H9 (cell line): Measurements from ENCODE around the gene KANSL1. TPM values are rescaled to one million over a fixed set of nuclear protein-coding genes. Genes with fewer than 3 reads are reported as not detected.

ENCODE experiments used
- DNase-seq: peaks from one replicate; pipeline ENCODE4 v3.0.0-alpha.2; 2017
- H2AFZ ChIP-seq: one replicate; pipeline ENCODE4 v1.6.1; 2013; ENCODE audit warnings: mild to moderate bottlenecking, low read length, control low read depth, moderate library complexity
- H2AK5ac ChIP-seq: 2 replicates; pipeline ENCODE4 v1.6.1; 2013; ENCODE audit warnings: low read length, control low read depth, mixed read lengths; ENCODE audit not compliant: insufficient read length
- H2BK120ac ChIP-seq: one replicate; pipeline ENCODE4 v1.6.1; 2013; ENCODE audit warnings: low read depth, mild to moderate bottlenecking, low read length, control low read depth, inconsistent platforms; ENCODE audit not compliant: poor library complexity, severe bottlenecking
- H2BK12ac ChIP-seq: 2 replicates; pipeline ENCODE4 v1.6.1; 2013; ENCODE audit warnings: low read length, control low read depth, mixed read lengths, low read depth; ENCODE audit not compliant: insufficient read length
- H2BK15ac ChIP-seq: 2 replicates; pipeline ENCODE4 v1.6.1; 2013; ENCODE audit warnings: low read depth, low read length, control low read depth
- H2BK20ac ChIP-seq: one replicate; pipeline ENCODE4 v1.6.1; 2013; ENCODE audit warnings: low read depth, mild to moderate bottlenecking, low read length, control low read depth, inconsistent platforms; ENCODE audit not compliant: poor library complexity, severe bottlenecking
- H2BK5ac ChIP-seq: 2 replicates; pipeline ENCODE4 v1.6.1; 2013; ENCODE audit warnings: low read length, control low read depth, mixed read lengths; ENCODE audit not compliant: insufficient read length
- H3K14ac ChIP-seq: 2 replicates; pipeline ENCODE4 v1.6.1; 2013; ENCODE audit warnings: low read length, control low read depth; ENCODE audit not compliant: insufficient read depth
- H3K18ac ChIP-seq: 2 replicates; pipeline ENCODE4 v1.6.1; 2013; ENCODE audit warnings: low read depth, mild to moderate bottlenecking, mixed read lengths, low read length, control low read depth; ENCODE audit not compliant: insufficient read length
- H3K23ac ChIP-seq: 2 replicates; pipeline ENCODE4 v1.6.1; 2013; ENCODE audit warnings: low read length, control low read depth, mixed read lengths, low read depth; ENCODE audit not compliant: insufficient read length
- H3K23me2 ChIP-seq: 2 replicates; pipeline ENCODE4 v1.6.1; 2013; ENCODE audit warnings: low read depth, mild to moderate bottlenecking, mixed read lengths, low read length, control low read depth; ENCODE audit not compliant: insufficient read length, poor library complexity, severe bottlenecking
- H3K27ac ChIP-seq: 2 replicates; pipeline ENCODE4 v1.5.1; 2013; ENCODE audit warnings: low read length, control low read depth, mixed read lengths, low read depth; ENCODE audit not compliant: insufficient read length
- H3K27me3 ChIP-seq: 2 replicates; pipeline ENCODE4 v1.6.1; 2013; ENCODE audit warnings: low read length, control low read depth, inconsistent platforms; ENCODE audit not compliant: insufficient read depth
- H3K4ac ChIP-seq: 2 replicates; pipeline ENCODE4 v1.6.1; 2013; ENCODE audit warnings: low read depth, mild to moderate bottlenecking, control low read depth, inconsistent platforms, low read length, moderate library complexity
- H3K4me1 ChIP-seq: 2 replicates; pipeline ENCODE4 v1.6.1; 2013; ENCODE audit warnings: low read length, control low read depth, inconsistent platforms; ENCODE audit not compliant: insufficient read depth
- H3K4me2 ChIP-seq: 2 replicates; pipeline ENCODE4 v1.6.1; 2013; ENCODE audit warnings: low read length, control low read depth, mixed read lengths; ENCODE audit not compliant: insufficient read length, insufficient read depth
- H3K56ac ChIP-seq: 2 replicates; pipeline ENCODE4 v1.6.1; 2013; ENCODE audit warnings: low read depth, mild to moderate bottlenecking, mixed read lengths, low read length, control low read depth; ENCODE audit not compliant: insufficient read length
- H3K79me1 ChIP-seq: 2 replicates; pipeline ENCODE4 v1.6.1; 2013; ENCODE audit warnings: low read depth, mild to moderate bottlenecking, moderate library complexity, low read length, control low read depth, inconsistent platforms; ENCODE audit not compliant: insufficient read depth, poor library complexity, severe bottlenecking
- H3K79me2 ChIP-seq: 2 replicates; pipeline ENCODE4 v1.6.1; 2013; ENCODE audit warnings: low read length, control low read depth, inconsistent platforms; ENCODE audit not compliant: insufficient read depth
- H3K9ac ChIP-seq: 2 replicates; pipeline ENCODE4 v1.6.1; 2013; ENCODE audit warnings: low read length, control low read depth, mixed read lengths; ENCODE audit not compliant: insufficient read length; ENCODE audit errors: extremely low read depth
- H3K9me3 ChIP-seq: one replicate; pipeline ENCODE4 v1.6.1; 2013; ENCODE audit warnings: low read depth, low read length, inconsistent platforms; ENCODE audit not compliant: control insufficient read depth
- H3T11ph ChIP-seq: one replicate; pipeline ENCODE4 v1.6.1; 2013; ENCODE audit warnings: mild to moderate bottlenecking, low read length, control low read depth, inconsistent platforms
- H4K20me1 ChIP-seq: one replicate; pipeline ENCODE4 v1.6.1; 2013; ENCODE audit not compliant: control insufficient read depth, insufficient read length, insufficient read depth
- H4K5ac ChIP-seq: 2 replicates; pipeline ENCODE4 v1.6.1; 2013; ENCODE audit warnings: low read depth, mild to moderate bottlenecking, mixed read lengths, low read length, control low read depth; ENCODE audit not compliant: insufficient read length
- H4K8ac ChIP-seq: replicated peaks from 2 replicates; pipeline ENCODE4 v1.6.1; 2013; ENCODE audit warnings: low read length, control low read depth, mixed read lengths, low read depth; ENCODE audit not compliant: insufficient read length
- H4K91ac ChIP-seq: 2 replicates; pipeline ENCODE4 v1.6.1; 2013; ENCODE audit warnings: low read depth, mild to moderate bottlenecking, moderate library complexity, mixed read lengths, low read length, control low read depth; ENCODE audit not compliant: insufficient read length
- H3K27ac Mint-ChIP-seq, 3 experiments: 2 replicates in 2 of 3; 3 replicates in 1 of 3; pipeline ENCODE4 v1.8.0; 2020 to 2021; ENCODE audit warnings: mixed read lengths in 3 of 3, mild to moderate bottlenecking in 1 of 3, moderate library complexity in 1 of 3
- H3K27me3 Mint-ChIP-seq: 2 replicates; pipeline ENCODE4 v1.8.0; 2021; ENCODE audit warnings: low read depth, mild to moderate bottlenecking, moderate library complexity, mixed read lengths
- H3K36me3 Mint-ChIP-seq, 3 experiments: 2 replicates in 2 of 3; 3 replicates in 1 of 3; pipeline ENCODE4 v1.8.0; 2020 to 2021; ENCODE audit warnings: low read depth in 3 of 3, mixed read lengths in 3 of 3; ENCODE audit not compliant: insufficient read depth in 1 of 3
- H3K4me1 Mint-ChIP-seq, 2 experiments: 2 replicates each; pipeline ENCODE4 v1.8.0; 2020; ENCODE audit warnings: mixed read lengths in 2 of 2
- H3K4me3 Mint-ChIP-seq, 2 experiments: 2 replicates in 1 of 2; 3 replicates in 1 of 2; pipeline ENCODE4 v1.8.0; 2020 to 2021; ENCODE audit warnings: mild to moderate bottlenecking in 2 of 2, mixed read lengths in 2 of 2, moderate library complexity in 1 of 2
- H3K9me3 Mint-ChIP-seq, 2 experiments: 2 replicates in 1 of 2; 3 replicates in 1 of 2; pipeline ENCODE4 v1.8.0; 2020; ENCODE audit warnings: mild to moderate bottlenecking in 2 of 2, mixed read lengths in 2 of 2, moderate library complexity in 1 of 2
- CTCF ChIP-seq: fragments of 200-600 bp; sonication (generic); conservative IDR thresholded peaks from 3 replicates; pipeline ENCODE4 v1.8.0; 2021; ENCODE audit warnings: antibody characterized with exemption, mild to moderate bottlenecking
- WGBS: extraction: QIAGEN DNeasy Blood & Tissue Kit; methylation state at CpG from one replicate; pipeline ENCODE4 v1.1.7; 2013; ENCODE audit warnings: missing lambda C conversion rate, low lambda C conversion rate, mixed read lengths; ENCODE audit not compliant: insufficient read length; ENCODE audit errors: extremely low coverage; 5-methylcytosine and 5-hydroxymethylcytosine counted together
- total RNA-seq: library from RNA; stranded (reverse); gene quantifications from 2 replicates; pipeline ENCODE4 v1.2.1, GENCODE V29; 2021

KANSL1 gene
- total RNA-seq, 1 experiment from 2014 or later = 114 TPM

GRCh38 chr17:46090871-46091270 lies 102.4 kb downstream of the KANSL1 start:
- WGBS = no CpG with 5 or more reads among the region's 4 CpGs
- Mint-ChIP-seq H3K36me3 (peaks cover 11 to 34% (median 30%) of the 10 kb centered on the region in 3 experiments), H3K4me1 (0 out of 4 replicates have a peak, but pooled peaks cover 0 to 5% of the 10 kb centered on the region in 2 experiments), H3K27ac (no peak overlapping the region), H3K4me3 (no peak overlapping the region), H3K9me3 (no peaks in the 10 kb centered on the region), H3K27me3 (no peaks in the 10 kb centered on the region)
- Histone ChIP-seq H3T11ph (no peak overlapping the region), H3K27me3 (no peaks in the 10 kb centered on the region), H3K56ac (no peak overlapping the region), H4K91ac (no peak overlapping the region), H3K79me1 (peaks cover 8% of the 10 kb centered on the region), H3K4ac (no peak overlapping the region), H3K27ac (no peak overlapping the region), H4K20me1 (no peaks in the 10 kb centered on the region), H3K9me3 (no peaks in the 10 kb centered on the region), H2BK120ac (no peak overlapping the region), H4K8ac (no peak overlapping the region), H3K79me2 (peaks cover 12% of the 10 kb centered on the region; the same call in 1 of the 2 replicates), H3K14ac (no peak overlapping the region), H3K18ac (no peak overlapping the region), H3K23ac (no peak overlapping the region), H3K9ac (no peak overlapping the region), H3K4me1 (no peaks in the 10 kb centered on the region), H2AFZ (no peak overlapping the region), H3K23me2 (no peaks in the 10 kb centered on the region), H2BK5ac (no peak overlapping the region), H4K5ac (no peak overlapping the region), H3K4me2 (no peak overlapping the region), H2BK12ac (no peak overlapping the region), H2BK15ac (no peak overlapping the region), H2BK20ac (no peak overlapping the region), H2AK5ac (no peak overlapping the region)
- no peak for DNase-seq
- no peak for TF ChIP-seq CTCF
